Left hindlimb (tissue), 1 donor: ENCODE measurements around the gene SLC10A7.

Experiments used
- DNase-seq: peaks from one replicate; pipeline ENCODE4 v3.0.0-alpha.2; 2018

The SLC10A7 gene

GRCh38 chr4:146521541-146522097 is at the start of gene SLC10A7:
Gene SLC10A7, minus strand, starts transcription at chr4:146521940. Its CDS starts 223 bp downstream, at chr4:146521717.
- peak; percentile 84 for DNase-seq

- DNase-seq: no peak
Measured at GRCh38 chr4:146567396-146567795, 45.7 kb upstream of the SLC10A7 start.

GRCh38 chr4:146564492-146564891 is 42.8 kb upstream of the SLC10A7 start:
- no peak for DNase-seq

GRCh38 chr4:146550161-146550560 is 28.4 kb upstream of the SLC10A7 start:
- DNase-seq: no peak

- no peak for DNase-seq
Measured at GRCh38 chr4:146548443-146548842, 26.7 kb upstream of the SLC10A7 start.

- DNase-seq: no peak
Measured at GRCh38 chr4:146545102-146545501, 23.4 kb upstream of the SLC10A7 start.

- DNase-seq: no peak
Measured at GRCh38 chr4:146534178-146534577, 12.4 kb upstream of the SLC10A7 start.

- no peak for DNase-seq
Measured at GRCh38 chr4:146525754-146526153, 4.0 kb upstream of the SLC10A7 start.

GRCh38 chr4:146524663-146525062 is 2.9 kb upstream of the SLC10A7 start:
- no peak for DNase-seq

- DNase-seq: no peak
Measured at GRCh38 chr4:146522869-146523205, 1.1 kb upstream of the SLC10A7 start.

GRCh38 chr4:146522098-146522868 is 543 bp upstream of the SLC10A7 start:
- peak; percentile 92 for DNase-seq

GRCh38 chr4:146520896-146521540 is 722 bp downstream of the SLC10A7 start:
- peak; percentile 43 for DNase-seq

- DNase-seq: no peak
Measured at GRCh38 chr4:146514651-146515357, 6.9 kb downstream of the SLC10A7 start.

GRCh38 chr4:146513548-146513947 is 8.2 kb downstream of the SLC10A7 start:
- DNase-seq: no peak

GRCh38 chr4:146511381-146511780 is 10.4 kb downstream of the SLC10A7 start:
- DNase-seq: no peak

GRCh38 chr4:146510942-146511341 is 10.8 kb downstream of the SLC10A7 start:
- no peak for DNase-seq

- no peak for DNase-seq
Measured at GRCh38 chr4:146508229-146508939, 13.4 kb downstream of the SLC10A7 start.

GRCh38 chr4:146507632-146508031 is 14.1 kb downstream of the SLC10A7 start:
- DNase-seq: no peak

GRCh38 chr4:146506272-146506671 is 15.5 kb downstream of the SLC10A7 start:
- no peak for DNase-seq

GRCh38 chr4:146500216-146500615 is 21.5 kb downstream of the SLC10A7 start:
- no peak for DNase-seq

- DNase-seq: no peak
Measured at GRCh38 chr4:146498291-146498690, 23.4 kb downstream of the SLC10A7 start.

- DNase-seq: no peak
Measured at GRCh38 chr4:146495269-146495668, 26.5 kb downstream of the SLC10A7 start.

- no peak for DNase-seq
Measured at GRCh38 chr4:146494143-146494542, 27.6 kb downstream of the SLC10A7 start.
